Right lobe of liver (tissue), 6 donors: ENCODE measurements around the gene SLMAP. TPM values are rescaled to one million over a fixed set of nuclear protein-coding genes. Genes with fewer than 3 reads are reported as not detected.
A peak's percentile ranks its signal among the peaks of the same experiment; 100 is the strongest.

Experiments
- ATAC-seq, 4 donors: fragments of 200-7000 bp; cut with Tn5 transposase; one replicate each; pipeline ENCODE4 v1.9.1; 2020; ENCODE audit warnings: mild to moderate bottlenecking in 4 of 4, moderate library complexity in 4 of 4
- DNase-seq, 3 donors: peaks; one replicate each; pipeline ENCODE4 v3.0.0-alpha.2; 2020
- H3K27ac ChIP-seq, 3 donors: fragments of 200-600 bp; one replicate each; pipeline ENCODE4 v1.8.0; 2022
- H3K27me3 ChIP-seq, 2 donors: fragments of 200-600 bp; one replicate each; pipeline ENCODE4 v1.8.0; 2022
- H3K36me3 ChIP-seq, 4 donors: fragments of 200-600 bp; sonication (generic) in 1 of 4; one replicate each; pipeline versions ENCODE4 v1.5.1 to v1.8.0; 2017 to 2022; ENCODE audit warnings: control low read depth in 1 of 4
- H3K4me1 ChIP-seq, 4 donors: fragments of 200-600 bp; sonication (generic) in 1 of 4; one replicate each; pipeline versions ENCODE4 v1.5.1 to v1.8.0; 2017 to 2022; ENCODE audit warnings: control low read depth in 1 of 4
- H3K4me3 ChIP-seq, 3 donors: fragments of 200-600 bp; one replicate each; pipeline ENCODE4 v1.8.0; 2022
- H3K9me3 ChIP-seq, 4 donors: fragments of 200-600 bp; sonication (generic) in 1 of 4; one replicate each; pipeline versions ENCODE4 v1.5.1 to v1.8.0; 2017 to 2022; ENCODE audit warnings: control low read depth in 1 of 4
- POLR2A ChIP-seq: fragments of 450-650 bp; IDR thresholded peaks from one replicate; pipeline ENCODE4 v1.6.1; 2017; ENCODE audit warnings: antibody characterized with exemption, mild to moderate bottlenecking
- WGBS: methylation state at CpG from one replicate; pipeline ENCODE4 v1.1.6; 2018; ENCODE audit warnings: low coverage, low lambda C conversion rate; ENCODE audit not compliant: insufficient coverage; ENCODE audit errors: missing lambda C conversion rate; 5-methylcytosine and 5-hydroxymethylcytosine counted together
- intact Hi-C, 2 donors: fragments of 100-400 bp; cut with DNase I; formaldehyde crosslinking; loops; one replicate each; pipeline versions ENCODE4 v1.11.2 to v1.14.1; 2022
- long read RNA-seq: library from polyadenylated mRNA; unstranded; transcript quantifications from one replicate; pipeline ENCODE4 v2.0.0, GENCODE V29; 2019
- total RNA-seq, 6 experiments: library from RNA; depleted of rRNA in 2 of 6; stranded (reverse); fragments of >200 nt in 2 of 6; fragmentation: NEBNext Ultra II Directional in 3 of 6; extraction: Animal tissue kit (Norgen Biotek cat#: 25700) in 3 of 6; gene quantifications; one replicate each; pipeline versions ENCODE4 v1.1.0 to v1.2.4, GENCODE V29; 2016 to 2023
- TF ChIP-seq, protein P1 (sequence below), 4 donors: fragments of 200-600 bp in 3 of 4; fragments of 450-650 bp in 1 of 4; IDR thresholded peaks; one replicate each; pipeline versions ENCODE4 v1.5.1 to v1.8.0; 2016 to 2022; ENCODE audit warnings: antibody characterized with exemption in 4 of 4, mild to moderate bottlenecking in 2 of 4
- donor health status: DM: no; HTN: yes; CAD: no.
- donor health status: DM: no; HTN: no; CAD: no.
- donor health status: DM: no; HTN: no; CAD: no.
- donor health status: DM: no; HTN: yes; CAD: no.
- donor health status: DM: no; HTN: yes; CAD: no.

SLMAP gene, protein sequence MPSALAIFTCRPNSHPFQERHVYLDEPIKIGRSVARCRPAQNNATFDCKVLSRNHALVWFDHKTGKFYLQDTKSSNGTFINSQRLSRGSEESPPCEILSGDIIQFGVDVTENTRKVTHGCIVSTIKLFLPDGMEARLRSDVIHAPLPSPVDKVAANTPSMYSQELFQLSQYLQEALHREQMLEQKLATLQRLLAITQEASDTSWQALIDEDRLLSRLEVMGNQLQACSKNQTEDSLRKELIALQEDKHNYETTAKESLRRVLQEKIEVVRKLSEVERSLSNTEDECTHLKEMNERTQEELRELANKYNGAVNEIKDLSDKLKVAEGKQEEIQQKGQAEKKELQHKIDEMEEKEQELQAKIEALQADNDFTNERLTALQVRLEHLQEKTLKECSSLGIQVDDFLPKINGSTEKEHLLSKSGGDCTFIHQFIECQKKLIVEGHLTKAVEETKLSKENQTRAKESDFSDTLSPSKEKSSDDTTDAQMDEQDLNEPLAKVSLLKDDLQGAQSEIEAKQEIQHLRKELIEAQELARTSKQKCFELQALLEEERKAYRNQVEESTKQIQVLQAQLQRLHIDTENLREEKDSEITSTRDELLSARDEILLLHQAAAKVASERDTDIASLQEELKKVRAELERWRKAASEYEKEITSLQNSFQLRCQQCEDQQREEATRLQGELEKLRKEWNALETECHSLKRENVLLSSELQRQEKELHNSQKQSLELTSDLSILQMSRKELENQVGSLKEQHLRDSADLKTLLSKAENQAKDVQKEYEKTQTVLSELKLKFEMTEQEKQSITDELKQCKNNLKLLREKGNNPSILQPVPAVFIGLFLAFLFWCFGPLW
- total RNA-seq = 10 to 100 TPM; 21.1 to 34.9 (median 25.1) TPM
- long read RNA-seq, partial matches to known transcripts = 1 of 2 reads
- long read RNA-seq, other reads (novel, unspliced or antisense) = 1 of 2 reads

GRCh38 chr3:57755741-57756527 lies at the start of gene SLMAP:
Gene SLMAP (plus strand): TSS chr3:57756309. CDS start chr3:57757652, 1,343 bp downstream.
- intact Hi-C loops = loop anchor here in 1 of 2 donors (10.0 kb wide), 1 partner anchor 161 kb away; the partner anchor contains the start of gene ARF4

GRCh38 chr3:57706462-57706861 lies 49.6 kb upstream of the SLMAP start:
- 61% methylated on average over 3 of the region's 3 CpGs for WGBS
- Histone ChIP-seq H3K36me3 (no peaks in the 10 kb centered on the region), H3K27ac (no peak overlapping the region), H3K4me1 (no peaks in the 10 kb centered on the region), H3K9me3 (no peaks in the 10 kb centered on the region), H3K4me3 (no peak overlapping the region), H3K27me3 (no peaks in the 10 kb centered on the region)
- intact Hi-C loops = no loop called here
- TF ChIP-seq POLR2A = no peak
- TF ChIP-seq, protein P1, sequence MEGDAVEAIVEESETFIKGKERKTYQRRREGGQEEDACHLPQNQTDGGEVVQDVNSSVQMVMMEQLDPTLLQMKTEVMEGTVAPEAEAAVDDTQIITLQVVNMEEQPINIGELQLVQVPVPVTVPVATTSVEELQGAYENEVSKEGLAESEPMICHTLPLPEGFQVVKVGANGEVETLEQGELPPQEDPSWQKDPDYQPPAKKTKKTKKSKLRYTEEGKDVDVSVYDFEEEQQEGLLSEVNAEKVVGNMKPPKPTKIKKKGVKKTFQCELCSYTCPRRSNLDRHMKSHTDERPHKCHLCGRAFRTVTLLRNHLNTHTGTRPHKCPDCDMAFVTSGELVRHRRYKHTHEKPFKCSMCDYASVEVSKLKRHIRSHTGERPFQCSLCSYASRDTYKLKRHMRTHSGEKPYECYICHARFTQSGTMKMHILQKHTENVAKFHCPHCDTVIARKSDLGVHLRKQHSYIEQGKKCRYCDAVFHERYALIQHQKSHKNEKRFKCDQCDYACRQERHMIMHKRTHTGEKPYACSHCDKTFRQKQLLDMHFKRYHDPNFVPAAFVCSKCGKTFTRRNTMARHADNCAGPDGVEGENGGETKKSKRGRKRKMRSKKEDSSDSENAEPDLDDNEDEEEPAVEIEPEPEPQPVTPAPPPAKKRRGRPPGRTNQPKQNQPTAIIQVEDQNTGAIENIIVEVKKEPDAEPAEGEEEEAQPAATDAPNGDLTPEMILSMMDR (IDR thresholded peaks at IDR 0.05) = no peak
- no peak for DNase-seq
- ATAC-seq = peak in 2 of 4 donors; percentile 27 to 48

More at GRCh38 chr3:57755741-57756527, at the start of gene SLMAP:
- DNase-seq (peak; percentile 97 to 99 (median 98)), ATAC-seq (peak; percentile 95 to 98 (median 96))
- H3K27ac ChIP-seq = peak within 1 kb of the TSS; percentile 78 to 88 (median 83)
- no peaks in the 10 kb centered on the region for H3K9me3 ChIP-seq
- H3K4me3 ChIP-seq = peak within 1 kb of the TSS; percentile 77 to 85 (median 82)
- H3K4me1 ChIP-seq = peaks cover 0 to 28% (median 13%) of the 10 kb centered on the region in 4 donors
- WGBS = under 1% methylated on average over 17 of the region's 48 CpGs
- peaks cover 0 to 6% (median 0%) of the 10 kb centered on the region in 4 donors for H3K36me3 ChIP-seq
- TF ChIP-seq POLR2A = peak; percentile 73
- TF ChIP-seq, protein P1 (IDR thresholded peaks at IDR 0.05) = no peak
- no peaks in the 10 kb centered on the region for H3K27me3 ChIP-seq

DNA sequence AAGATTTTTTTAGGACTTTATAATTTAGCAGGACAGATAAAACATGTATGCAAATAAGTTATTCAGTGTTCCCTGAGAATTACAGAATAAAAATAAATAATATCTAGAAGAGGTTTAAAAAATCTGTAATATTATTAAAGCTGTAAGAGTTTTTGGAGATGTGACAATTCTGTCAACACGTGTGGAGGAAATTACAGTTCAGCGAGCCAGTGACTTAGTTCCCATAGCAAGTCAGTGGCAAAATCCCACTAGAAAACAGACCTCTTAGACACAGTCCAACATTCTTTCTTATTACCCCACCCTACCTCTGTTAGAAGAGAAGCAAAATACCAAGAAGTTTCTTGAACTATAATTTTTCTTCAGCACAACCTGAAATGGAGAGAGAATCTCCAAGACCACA lies 47.1 kb upstream of the SLMAP start:
- H3K9me3 ChIP-seq = no peaks in the 10 kb centered on the region
- no peak overlapping the region for H3K4me3 ChIP-seq
- DNase-seq (no peak), ATAC-seq (no peak)
- intact Hi-C loops = no loop called here
- WGBS = 39% methylated on average over 2 of the region's 2 CpGs
- no peak overlapping the region for H3K27ac ChIP-seq
- no peaks in the 10 kb centered on the region for H3K4me1 ChIP-seq
- TF ChIP-seq, protein P1 (IDR thresholded peaks at IDR 0.05) = no peak
- no peak for TF ChIP-seq POLR2A
- no peaks in the 10 kb centered on the region for H3K36me3 ChIP-seq
- no peaks in the 10 kb centered on the region for H3K27me3 ChIP-seq

- no peaks in the 10 kb centered on the region for H3K27me3 ChIP-seq
- intact Hi-C loops = no loop called here
- TF ChIP-seq, protein P1 (IDR thresholded peaks at IDR 0.05) = no peak
- TF ChIP-seq POLR2A = no peak
- DNase-seq (no peak), ATAC-seq (peak in 2 of 4 donors; percentile 25 to 47)
- no peaks in the 10 kb centered on the region for H3K9me3 ChIP-seq
- H3K4me1 ChIP-seq = no peaks in the 10 kb centered on the region
- H3K36me3 ChIP-seq = no peaks in the 10 kb centered on the region
- no peak overlapping the region for H3K27ac ChIP-seq
- WGBS = 2% methylated on average over 2 of the region's 2 CpGs
- H3K4me3 ChIP-seq = no peak overlapping the region
Observed at GRCh38 chr3:57709559-57709958, 46.5 kb upstream of the SLMAP start.
